Measurements from ENCODE around the gene NRARP. TPM values are rescaled to one million over a fixed set of nuclear protein-coding genes. Genes with fewer than 3 reads are reported as not detected.

NRARP gene
- total and polyA plus RNA-seq, 2 experiments from 2014 or later = 8.7 to 16.5 TPM

DNA sequence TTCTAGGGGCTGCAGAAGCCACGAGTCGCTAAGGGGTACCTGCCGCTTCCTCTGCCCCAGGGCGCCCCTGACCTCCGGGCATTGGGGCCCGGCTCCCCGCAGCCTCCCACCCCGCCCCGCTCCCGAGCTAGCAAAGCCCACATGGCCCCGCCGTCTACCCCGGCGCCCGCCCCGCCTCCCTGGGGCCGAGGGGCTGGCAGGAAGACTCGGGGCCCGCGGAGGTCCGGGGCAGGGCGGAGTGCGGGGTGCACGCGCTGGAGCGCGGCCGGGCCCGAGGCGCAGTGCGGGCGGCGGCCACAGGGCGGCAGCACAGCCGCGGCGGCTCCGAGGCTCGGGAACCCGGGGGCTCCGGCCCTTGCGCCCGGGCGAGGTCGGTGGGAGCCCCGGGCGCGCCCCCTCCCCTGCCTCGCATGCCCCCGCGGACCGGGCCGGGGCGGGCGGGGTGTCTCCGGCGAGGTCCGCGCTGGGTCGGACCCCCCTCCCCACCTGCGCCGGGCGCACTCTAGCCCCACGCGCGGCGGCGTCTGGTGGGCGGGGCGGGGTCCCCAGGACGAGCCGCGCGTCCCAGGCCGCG lies 6.7 kb downstream of the NRARP start:
- TF ChIP-seq, protein P1, sequence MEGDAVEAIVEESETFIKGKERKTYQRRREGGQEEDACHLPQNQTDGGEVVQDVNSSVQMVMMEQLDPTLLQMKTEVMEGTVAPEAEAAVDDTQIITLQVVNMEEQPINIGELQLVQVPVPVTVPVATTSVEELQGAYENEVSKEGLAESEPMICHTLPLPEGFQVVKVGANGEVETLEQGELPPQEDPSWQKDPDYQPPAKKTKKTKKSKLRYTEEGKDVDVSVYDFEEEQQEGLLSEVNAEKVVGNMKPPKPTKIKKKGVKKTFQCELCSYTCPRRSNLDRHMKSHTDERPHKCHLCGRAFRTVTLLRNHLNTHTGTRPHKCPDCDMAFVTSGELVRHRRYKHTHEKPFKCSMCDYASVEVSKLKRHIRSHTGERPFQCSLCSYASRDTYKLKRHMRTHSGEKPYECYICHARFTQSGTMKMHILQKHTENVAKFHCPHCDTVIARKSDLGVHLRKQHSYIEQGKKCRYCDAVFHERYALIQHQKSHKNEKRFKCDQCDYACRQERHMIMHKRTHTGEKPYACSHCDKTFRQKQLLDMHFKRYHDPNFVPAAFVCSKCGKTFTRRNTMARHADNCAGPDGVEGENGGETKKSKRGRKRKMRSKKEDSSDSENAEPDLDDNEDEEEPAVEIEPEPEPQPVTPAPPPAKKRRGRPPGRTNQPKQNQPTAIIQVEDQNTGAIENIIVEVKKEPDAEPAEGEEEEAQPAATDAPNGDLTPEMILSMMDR (IDR thresholded peaks at IDR 0.05; ENCODE audit: low read depth, low read length) = peak; percentile 32
- Histone ChIP-seq H3K9me3 (ENCODE audit: low read depth) (no peaks in the 10 kb centered on the region), H3K36me3 (no peaks in the 10 kb centered on the region), H3K4me3 (peak overlapping the region; percentile 35), H3K27ac (no peak overlapping the region), H3K4me1 (ENCODE audit: low read depth) (peaks cover 13% of the 10 kb centered on the region), H3K27me3 (peaks cover 43% of the 10 kb centered on the region)
- peak; percentile 35 to 64 for DNase-seq (ENCODE audit: low read depth in 1 of 2, low spot score in 1 of 2)

DNA sequence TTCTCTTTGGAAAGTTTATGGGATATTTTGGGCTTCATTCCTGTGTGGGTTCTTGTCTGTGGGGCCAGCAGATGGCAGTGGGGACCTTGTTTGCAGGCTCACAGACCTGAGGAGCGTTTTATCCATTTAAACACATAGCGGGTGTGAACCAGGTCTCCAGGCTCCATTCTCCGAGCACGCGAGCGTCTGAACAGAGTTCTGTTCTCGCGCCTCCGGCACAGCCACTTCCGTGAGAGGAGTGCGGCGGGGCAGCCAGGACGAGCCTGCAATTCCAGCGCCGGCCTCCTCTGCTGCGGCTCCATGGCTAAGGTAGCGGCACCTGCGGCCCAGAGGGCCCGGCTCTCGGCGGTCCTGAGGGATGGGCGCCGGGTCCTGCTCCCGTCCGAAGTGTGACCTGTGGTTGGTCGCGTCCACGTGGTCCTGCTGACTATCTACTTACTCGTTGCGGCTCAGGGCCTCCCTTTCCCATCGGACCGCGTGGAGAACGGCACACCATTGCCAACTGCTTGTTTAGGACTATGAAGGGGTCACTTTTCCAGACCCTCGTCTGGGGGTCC lies 7.3 kb downstream of the NRARP start:
- TF ChIP-seq, protein P1 (IDR thresholded peaks at IDR 0.05; ENCODE audit: low read depth, low read length) = peak; percentile 39
- DNase-seq (ENCODE audit: low read depth in 1 of 2, low spot score in 1 of 2) = peak in 1 of 2 donors; percentile 64
- H3K27ac ChIP-seq = no peak overlapping the region
- H3K9me3 ChIP-seq (ENCODE audit: low read depth) = no peaks in the 10 kb centered on the region
- no peak overlapping the region for H3K4me3 ChIP-seq
- no peaks in the 10 kb centered on the region for H3K36me3 ChIP-seq
- H3K4me1 ChIP-seq (ENCODE audit: low read depth) = peaks cover 7% of the 10 kb centered on the region
- peaks cover 43% of the 10 kb centered on the region for H3K27me3 ChIP-seq

DNA sequence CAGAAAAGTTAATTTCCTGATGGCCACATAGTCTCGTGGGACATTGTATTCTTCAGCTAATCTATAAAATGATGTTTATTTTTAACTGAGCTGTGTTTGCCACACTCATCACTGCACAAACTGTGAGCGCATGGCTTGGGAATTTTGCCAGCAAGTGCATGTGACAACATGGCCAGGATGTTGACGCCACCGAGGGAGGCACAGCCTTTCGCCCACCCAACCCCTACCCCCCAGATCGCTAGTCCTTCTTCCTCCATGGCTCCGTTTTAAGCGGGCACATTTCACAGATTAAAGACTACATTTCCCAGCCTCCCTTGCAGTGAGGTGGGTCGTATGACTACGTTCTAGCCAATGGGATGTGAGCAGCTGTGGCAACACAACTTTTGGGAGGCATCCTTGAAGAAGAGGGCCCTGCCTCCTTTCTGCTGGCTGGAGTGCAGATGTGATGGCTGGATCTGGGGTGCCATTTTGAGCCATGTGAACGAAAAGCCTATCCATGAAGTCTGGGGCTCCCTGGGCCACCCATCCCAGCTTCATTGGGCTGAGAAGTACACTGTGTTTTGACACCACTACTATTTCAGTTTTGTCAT lies 7.9 kb downstream of the NRARP start:
- Histone ChIP-seq H3K9me3 (ENCODE audit: low read depth) (no peaks in the 10 kb centered on the region), H3K27me3 (peaks cover 43% of the 10 kb centered on the region), H3K4me1 (ENCODE audit: low read depth) (peaks cover 1% of the 10 kb centered on the region), H3K36me3 (no peaks in the 10 kb centered on the region), H3K4me3 (no peak overlapping the region), H3K27ac (no peak overlapping the region)
- peak in 1 of 2 donors; percentile 57 for DNase-seq (ENCODE audit: low read depth in 1 of 2, low spot score in 1 of 2)
- TF ChIP-seq, protein P1 (IDR thresholded peaks at IDR 0.05; ENCODE audit: low read depth, low read length) = no peak

DNA sequence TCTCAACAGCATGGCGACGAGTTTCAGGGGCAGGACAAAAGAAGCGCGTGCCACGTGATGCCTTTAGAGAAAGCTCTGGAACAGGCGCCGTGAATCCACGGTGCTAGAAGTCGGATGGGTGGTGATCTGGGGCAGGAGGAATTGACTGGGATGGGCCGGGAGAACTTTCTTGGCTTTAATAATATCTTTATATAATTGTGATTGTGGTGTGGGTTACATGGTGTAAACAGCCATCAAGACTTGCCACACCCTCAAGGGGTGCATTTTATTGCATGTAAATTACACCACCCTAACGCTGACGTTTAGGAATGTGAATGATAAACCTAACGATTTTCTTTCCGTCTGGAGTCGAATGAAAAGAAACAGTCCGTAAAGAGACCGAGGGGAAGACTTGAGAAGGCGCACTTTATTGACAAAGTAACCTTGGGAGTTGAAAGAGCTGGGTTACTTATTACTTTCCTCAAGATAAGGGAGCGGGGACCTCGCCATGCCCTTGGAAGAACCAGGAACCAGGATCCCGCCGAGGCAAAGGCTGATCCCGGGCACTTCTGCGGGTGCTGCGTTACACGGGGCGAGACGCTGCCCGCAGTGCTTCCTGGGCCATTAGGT lies 8.5 kb downstream of the NRARP start:
- Histone ChIP-seq H3K4me1 (ENCODE audit: low read depth) (no peaks in the 10 kb centered on the region), H3K27ac (no peak overlapping the region), H3K27me3 (peaks cover 42% of the 10 kb centered on the region), H3K36me3 (no peaks in the 10 kb centered on the region), H3K9me3 (ENCODE audit: low read depth) (no peaks in the 10 kb centered on the region), H3K4me3 (no peak overlapping the region)
- TF ChIP-seq, protein P1 (IDR thresholded peaks at IDR 0.05; ENCODE audit: low read depth, low read length) = no peak
- no peak for DNase-seq (ENCODE audit: low read depth in 1 of 2, low spot score in 1 of 2)

DNA sequence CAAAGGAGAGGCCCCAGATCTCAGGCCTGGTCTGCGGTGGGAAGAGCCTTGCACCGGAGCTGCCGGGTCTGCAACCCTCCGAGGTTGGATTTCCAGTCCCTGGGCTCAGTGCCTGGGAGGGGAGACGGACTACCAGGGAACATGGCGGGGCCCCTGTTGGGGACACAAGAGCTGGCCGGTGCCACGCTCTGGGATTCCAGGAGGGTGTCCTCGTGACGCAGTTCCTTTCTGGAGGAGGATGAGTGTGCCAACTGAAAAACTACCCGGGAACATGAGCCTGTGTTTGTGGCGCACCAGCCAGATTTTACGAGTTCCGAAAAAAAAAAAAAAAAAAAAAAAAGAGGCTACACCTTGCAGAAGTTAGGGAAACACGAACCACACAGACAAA lies 9.0 kb downstream of the NRARP start:
- no peak for DNase-seq (ENCODE audit: low read depth in 1 of 2, low spot score in 1 of 2)
- Histone ChIP-seq H3K4me3 (no peak overlapping the region), H3K9me3 (ENCODE audit: low read depth) (no peaks in the 10 kb centered on the region), H3K27ac (no peak overlapping the region), H3K4me1 (ENCODE audit: low read depth) (no peaks in the 10 kb centered on the region), H3K36me3 (no peaks in the 10 kb centered on the region), H3K27me3 (peaks cover 37% of the 10 kb centered on the region)
- TF ChIP-seq, protein P1 (IDR thresholded peaks at IDR 0.05; ENCODE audit: low read depth, low read length) = no peak
